ENCODE measurements around the gene ELANE.

ELANE gene

GRCh38 chr19:881385-882071 lies 29.4 kb downstream of the ELANE start:
- Histone ChIP-seq H3K4me1 (ENCODE audit: control insufficient read depth in 1 of 2, insufficient read depth in 2 of 2, low read length in 2 of 2) (no peaks in the 10 kb centered on the region), H3K9me3 (ENCODE audit: control insufficient read depth in 1 of 2, low read length in 2 of 2) (no peaks in the 10 kb centered on the region), H3K27ac (ENCODE audit: low read depth, low read length) (no peak overlapping the region), H3K4me3 (ENCODE audit: low read depth in 1 of 2, low read length in 2 of 2) (no peak overlapping the region), H3K9ac (ENCODE audit: low read depth in 1 of 2, low read length in 2 of 2) (no peak overlapping the region), H3K27me3 (ENCODE audit: control insufficient read depth in 1 of 2, insufficient read depth in 2 of 2, low read length in 2 of 2) (no peaks in the 10 kb centered on the region), H3K36me3 (ENCODE audit: control insufficient read depth in 1 of 2, insufficient read depth in 2 of 2, low read length in 2 of 2) (peaks cover 24 to 56% of the 10 kb centered on the region in 2 donors)

DNA sequence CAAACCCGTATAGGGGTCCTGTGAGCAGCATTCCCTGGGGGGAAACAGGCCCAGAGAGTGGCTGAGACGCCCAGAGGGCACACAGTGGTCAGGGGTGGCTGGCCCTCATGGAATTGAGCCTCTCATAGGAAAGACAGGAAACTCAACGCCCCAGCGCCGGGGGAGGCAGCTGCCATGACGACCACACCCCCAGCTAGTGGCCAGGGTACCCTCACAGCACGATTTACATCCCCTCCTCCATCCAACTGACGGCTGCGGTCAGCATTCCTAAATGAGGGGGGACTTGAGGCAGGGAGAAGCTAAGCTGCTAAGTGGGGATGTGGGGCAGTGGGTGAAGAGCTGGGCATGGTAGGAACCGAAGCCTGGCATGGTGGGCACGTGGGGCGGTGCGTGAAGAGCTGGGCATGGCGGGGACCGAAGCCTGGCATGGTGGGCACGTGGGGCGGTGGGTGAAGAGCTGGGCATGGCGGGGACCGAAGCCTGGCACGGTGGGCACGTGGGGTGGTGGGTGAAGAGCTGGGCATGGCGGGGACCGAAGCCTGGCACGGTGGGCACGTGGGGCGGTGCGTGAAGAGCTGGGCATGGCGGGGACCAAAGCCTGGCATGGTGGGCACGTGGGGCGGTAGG lies 30.9 kb downstream of the ELANE start:
- Histone ChIP-seq H3K27ac (ENCODE audit: low read depth, low read length) (no peak overlapping the region), H3K9ac (ENCODE audit: low read depth in 1 of 2, low read length in 2 of 2) (no peak overlapping the region), H3K4me3 (ENCODE audit: low read depth in 1 of 2, low read length in 2 of 2) (no peak overlapping the region), H3K27me3 (ENCODE audit: control insufficient read depth in 1 of 2, insufficient read depth in 2 of 2, low read length in 2 of 2) (no peaks in the 10 kb centered on the region), H3K4me1 (ENCODE audit: control insufficient read depth in 1 of 2, insufficient read depth in 2 of 2, low read length in 2 of 2) (no peaks in the 10 kb centered on the region), H3K9me3 (ENCODE audit: control insufficient read depth in 1 of 2, low read length in 2 of 2) (no peaks in the 10 kb centered on the region), H3K36me3 (ENCODE audit: control insufficient read depth in 1 of 2, insufficient read depth in 2 of 2, low read length in 2 of 2) (peaks cover 24 to 58% of the 10 kb centered on the region in 2 donors)

DNA sequence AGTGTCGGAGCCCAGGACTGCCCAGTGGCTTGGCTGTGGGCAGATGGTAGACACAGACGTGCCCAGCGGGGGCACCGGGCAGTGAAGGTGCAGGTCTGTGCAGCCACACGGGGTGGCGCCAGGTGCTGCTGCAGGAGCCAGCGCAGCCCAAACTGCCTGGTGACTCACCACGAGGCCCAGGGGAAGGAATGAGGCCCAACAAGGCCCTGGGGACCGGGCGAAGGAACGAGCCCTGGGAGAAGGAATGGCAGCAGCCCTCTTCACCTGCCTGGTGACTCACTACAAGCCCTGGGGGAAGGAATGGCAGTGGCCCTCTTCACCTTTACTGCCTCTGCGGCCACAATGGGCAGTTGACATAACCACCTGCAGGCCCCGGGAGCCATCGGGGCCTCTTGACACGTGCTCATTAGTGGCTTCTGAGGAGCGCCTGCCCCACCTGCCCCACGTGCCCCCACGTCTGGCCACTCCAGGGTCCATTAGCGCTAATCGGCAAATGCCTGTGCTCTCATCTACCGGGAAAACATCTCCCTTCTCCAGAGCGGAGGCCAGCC lies 31.6 kb downstream of the ELANE start:
- H3K27me3 ChIP-seq (ENCODE audit: control insufficient read depth in 1 of 2, insufficient read depth in 2 of 2, low read length in 2 of 2): no peaks in the 10 kb centered on the region
- peaks cover 24 to 62% of the 10 kb centered on the region in 2 donors for H3K36me3 ChIP-seq (ENCODE audit: control insufficient read depth in 1 of 2, insufficient read depth in 2 of 2, low read length in 2 of 2)
- no peak overlapping the region for H3K27ac ChIP-seq (ENCODE audit: low read depth, low read length)
- H3K4me1 ChIP-seq (ENCODE audit: control insufficient read depth in 1 of 2, insufficient read depth in 2 of 2, low read length in 2 of 2): no peaks in the 10 kb centered on the region
- H3K9me3 ChIP-seq (ENCODE audit: control insufficient read depth in 1 of 2, low read length in 2 of 2): no peaks in the 10 kb centered on the region
- no peak overlapping the region for H3K9ac ChIP-seq (ENCODE audit: low read depth in 1 of 2, low read length in 2 of 2)
- H3K4me3 ChIP-seq (ENCODE audit: low read depth in 1 of 2, low read length in 2 of 2): no peak overlapping the region

GRCh38 chr19:884420-885211 lies 32.5 kb downstream of the ELANE start:
- H3K9ac ChIP-seq (ENCODE audit: low read depth in 1 of 2, low read length in 2 of 2): no peak overlapping the region
- peaks cover 30 to 64% of the 10 kb centered on the region in 2 donors for H3K36me3 ChIP-seq (ENCODE audit: control insufficient read depth in 1 of 2, insufficient read depth in 2 of 2, low read length in 2 of 2)
- H3K4me3 ChIP-seq (ENCODE audit: low read depth in 1 of 2, low read length in 2 of 2): no peak overlapping the region
- H3K4me1 ChIP-seq (ENCODE audit: control insufficient read depth in 1 of 2, insufficient read depth in 2 of 2, low read length in 2 of 2): no peaks in the 10 kb centered on the region
- H3K9me3 ChIP-seq (ENCODE audit: control insufficient read depth in 1 of 2, low read length in 2 of 2): no peaks in the 10 kb centered on the region
- no peak overlapping the region for H3K27ac ChIP-seq (ENCODE audit: low read depth, low read length)
- no peaks in the 10 kb centered on the region for H3K27me3 ChIP-seq (ENCODE audit: control insufficient read depth in 1 of 2, insufficient read depth in 2 of 2, low read length in 2 of 2)

- Histone ChIP-seq H3K27ac (ENCODE audit: low read depth, low read length) (no peak overlapping the region), H3K4me3 (ENCODE audit: low read depth in 1 of 2, low read length in 2 of 2) (no peak overlapping the region), H3K4me1 (ENCODE audit: control insufficient read depth in 1 of 2, insufficient read depth in 2 of 2, low read length in 2 of 2) (no peaks in the 10 kb centered on the region), H3K9ac (ENCODE audit: low read depth in 1 of 2, low read length in 2 of 2) (no peak overlapping the region), H3K9me3 (ENCODE audit: control insufficient read depth in 1 of 2, low read length in 2 of 2) (no peaks in the 10 kb centered on the region), H3K36me3 (ENCODE audit: control insufficient read depth in 1 of 2, insufficient read depth in 2 of 2, low read length in 2 of 2) (peaks cover 32 to 71% of the 10 kb centered on the region in 2 donors), H3K27me3 (ENCODE audit: control insufficient read depth in 1 of 2, insufficient read depth in 2 of 2, low read length in 2 of 2) (no peaks in the 10 kb centered on the region)
Observed at GRCh38 chr19:885536-886224, 33.6 kb downstream of the ELANE start.

- Histone ChIP-seq H3K4me1 (ENCODE audit: control insufficient read depth in 1 of 2, insufficient read depth in 2 of 2, low read length in 2 of 2) (peaks cover 2 to 3% of the 10 kb centered on the region in 2 donors), H3K36me3 (ENCODE audit: control insufficient read depth in 1 of 2, insufficient read depth in 2 of 2, low read length in 2 of 2) (peaks cover 20 to 60% of the 10 kb centered on the region in 2 donors), H3K4me3 (ENCODE audit: low read depth in 1 of 2, low read length in 2 of 2) (no peak overlapping the region), H3K27me3 (ENCODE audit: control insufficient read depth in 1 of 2, insufficient read depth in 2 of 2, low read length in 2 of 2) (no peaks in the 10 kb centered on the region), H3K9ac (ENCODE audit: low read depth in 1 of 2, low read length in 2 of 2) (no peak overlapping the region), H3K9me3 (ENCODE audit: control insufficient read depth in 1 of 2, low read length in 2 of 2) (no peaks in the 10 kb centered on the region), H3K27ac (ENCODE audit: low read depth, low read length) (no peak overlapping the region)
Observed at GRCh38 chr19:887072-887471, 35.0 kb downstream of the ELANE start.

DNA sequence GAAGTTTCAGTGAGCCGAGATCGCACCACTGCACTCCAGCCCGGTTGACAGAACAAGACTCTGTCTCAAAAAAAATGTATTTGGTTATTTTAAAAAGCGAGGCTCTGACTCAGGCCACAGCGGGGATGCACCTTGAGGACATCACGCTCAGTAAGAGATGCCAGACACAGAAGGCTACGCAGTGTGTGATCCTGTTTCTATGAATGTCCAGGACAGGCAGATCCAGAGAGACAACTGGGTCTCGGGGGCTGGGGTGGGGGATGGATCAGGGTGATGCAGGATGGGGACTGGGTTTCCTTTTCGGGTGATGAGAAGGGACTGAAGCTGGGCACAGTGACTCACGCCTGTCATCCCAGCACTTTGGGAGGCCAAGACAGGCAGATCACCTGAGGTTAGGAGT lies 35.5 kb downstream of the ELANE start:
- no peak overlapping the region for H3K4me3 ChIP-seq (ENCODE audit: low read depth in 1 of 2, low read length in 2 of 2)
- peaks cover 4 to 5% of the 10 kb centered on the region in 2 donors for H3K4me1 ChIP-seq (ENCODE audit: control insufficient read depth in 1 of 2, insufficient read depth in 2 of 2, low read length in 2 of 2)
- no peaks in the 10 kb centered on the region for H3K27me3 ChIP-seq (ENCODE audit: control insufficient read depth in 1 of 2, insufficient read depth in 2 of 2, low read length in 2 of 2)
- peaks cover 14 to 54% of the 10 kb centered on the region in 2 donors for H3K36me3 ChIP-seq (ENCODE audit: control insufficient read depth in 1 of 2, insufficient read depth in 2 of 2, low read length in 2 of 2)
- H3K9me3 ChIP-seq (ENCODE audit: control insufficient read depth in 1 of 2, low read length in 2 of 2): no peaks in the 10 kb centered on the region
- H3K27ac ChIP-seq (ENCODE audit: low read depth, low read length): no peak overlapping the region
- no peak overlapping the region for H3K9ac ChIP-seq (ENCODE audit: low read depth in 1 of 2, low read length in 2 of 2)

GRCh38 chr19:888581-889385 lies 36.7 kb downstream of the ELANE start:
- Histone ChIP-seq H3K27me3 (ENCODE audit: control insufficient read depth in 1 of 2, insufficient read depth in 2 of 2, low read length in 2 of 2) (no peaks in the 10 kb centered on the region), H3K36me3 (ENCODE audit: control insufficient read depth in 1 of 2, insufficient read depth in 2 of 2, low read length in 2 of 2) (peaks cover 12 to 51% of the 10 kb centered on the region in 2 donors), H3K4me3 (ENCODE audit: low read depth in 1 of 2, low read length in 2 of 2) (no peak overlapping the region), H3K27ac (ENCODE audit: low read depth, low read length) (no peak overlapping the region), H3K4me1 (ENCODE audit: control insufficient read depth in 1 of 2, insufficient read depth in 2 of 2, low read length in 2 of 2) (peaks cover 4 to 5% of the 10 kb centered on the region in 2 donors), H3K9ac (ENCODE audit: low read depth in 1 of 2, low read length in 2 of 2) (no peak overlapping the region), H3K9me3 (ENCODE audit: control insufficient read depth in 1 of 2, low read length in 2 of 2) (no peaks in the 10 kb centered on the region)

DNA sequence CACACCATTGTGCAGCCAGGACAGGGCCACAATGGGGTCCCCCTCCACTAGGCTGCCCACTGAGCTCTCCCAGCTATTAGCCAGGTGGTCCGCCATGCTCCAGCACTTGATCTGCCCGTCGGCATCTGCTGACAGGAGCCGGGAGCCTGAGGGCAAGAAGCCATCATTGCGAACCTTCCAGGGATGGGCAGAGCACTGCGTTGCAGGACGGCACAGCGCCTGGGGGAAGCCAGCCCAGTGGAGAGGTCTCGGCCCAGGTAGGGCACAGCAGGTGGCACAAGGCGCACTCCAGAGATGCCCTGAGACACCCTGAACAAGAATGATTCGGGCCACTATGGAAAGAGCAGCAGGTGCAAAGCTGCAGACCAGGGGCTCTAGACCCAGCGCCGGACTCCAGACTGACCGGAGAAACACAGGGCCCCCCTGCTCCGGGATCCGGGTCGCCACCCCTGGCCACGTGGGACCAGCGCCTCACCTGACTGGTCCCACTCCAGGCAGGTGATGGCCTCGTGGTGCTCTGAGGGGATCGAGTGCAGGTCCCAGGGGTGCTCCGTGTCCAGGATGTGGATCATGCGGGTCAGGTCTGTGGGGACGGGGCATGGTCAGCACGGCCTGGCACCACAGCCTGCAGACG lies 37.7 kb downstream of the ELANE start:
- Histone ChIP-seq H3K27ac (ENCODE audit: low read depth, low read length) (no peak overlapping the region), H3K27me3 (ENCODE audit: control insufficient read depth in 1 of 2, insufficient read depth in 2 of 2, low read length in 2 of 2) (no peaks in the 10 kb centered on the region), H3K36me3 (ENCODE audit: control insufficient read depth in 1 of 2, insufficient read depth in 2 of 2, low read length in 2 of 2) (peaks cover 12 to 49% of the 10 kb centered on the region in 2 donors), H3K4me3 (ENCODE audit: low read depth in 1 of 2, low read length in 2 of 2) (no peak overlapping the region), H3K9ac (ENCODE audit: low read depth in 1 of 2, low read length in 2 of 2) (no peak overlapping the region), H3K4me1 (ENCODE audit: control insufficient read depth in 1 of 2, insufficient read depth in 2 of 2, low read length in 2 of 2) (peaks cover 4 to 5% of the 10 kb centered on the region in 2 donors), H3K9me3 (ENCODE audit: control insufficient read depth in 1 of 2, low read length in 2 of 2) (no peaks in the 10 kb centered on the region)

Data from duodenal mucosa (tissue), 2 donors.